GM10248 (cell line): ENCODE measurements around the gene GSPT1.
A peak's percentile ranks its signal among the peaks of the same experiment; 100 is the strongest.

Experiments used
- CTCF ChIA-PET: fragments of 300-600 bp; sonication (Branson Sonifier 250); formaldehyde crosslinking; extraction: SDS; loops from one replicate; lab custom pipeline; 2021; ENCODE audit warnings: antibody characterized with exemption; lab: Yijun Ruan, JAX
- POLR2A ChIA-PET: fragments of 350-650 bp; sonication (Branson Sonifier 250); formaldehyde crosslinking; extraction: SDS; loops from one replicate; lab custom pipeline; 2020; ENCODE audit warnings: antibody characterized with exemption; lab: Yijun Ruan, JAX
- DNase-seq: peaks from one replicate; pipeline ENCODE4 v3.0.0; 2012; ENCODE audit errors: extremely low spot score
- TF ChIP-seq, protein P1 (sequence below): IDR thresholded peaks from 2 replicates; pipeline ENCODE4 v1.5.1; 2012; ENCODE audit warnings: mild to moderate bottlenecking, low read depth; ENCODE audit errors: extremely low read depth, missing control alignments, control extremely low read depth

Gene GSPT1

GRCh38 chr16:11916524-11917285 lies 949 bp upstream of the GSPT1 start:
- TF ChIP-seq, protein P1, sequence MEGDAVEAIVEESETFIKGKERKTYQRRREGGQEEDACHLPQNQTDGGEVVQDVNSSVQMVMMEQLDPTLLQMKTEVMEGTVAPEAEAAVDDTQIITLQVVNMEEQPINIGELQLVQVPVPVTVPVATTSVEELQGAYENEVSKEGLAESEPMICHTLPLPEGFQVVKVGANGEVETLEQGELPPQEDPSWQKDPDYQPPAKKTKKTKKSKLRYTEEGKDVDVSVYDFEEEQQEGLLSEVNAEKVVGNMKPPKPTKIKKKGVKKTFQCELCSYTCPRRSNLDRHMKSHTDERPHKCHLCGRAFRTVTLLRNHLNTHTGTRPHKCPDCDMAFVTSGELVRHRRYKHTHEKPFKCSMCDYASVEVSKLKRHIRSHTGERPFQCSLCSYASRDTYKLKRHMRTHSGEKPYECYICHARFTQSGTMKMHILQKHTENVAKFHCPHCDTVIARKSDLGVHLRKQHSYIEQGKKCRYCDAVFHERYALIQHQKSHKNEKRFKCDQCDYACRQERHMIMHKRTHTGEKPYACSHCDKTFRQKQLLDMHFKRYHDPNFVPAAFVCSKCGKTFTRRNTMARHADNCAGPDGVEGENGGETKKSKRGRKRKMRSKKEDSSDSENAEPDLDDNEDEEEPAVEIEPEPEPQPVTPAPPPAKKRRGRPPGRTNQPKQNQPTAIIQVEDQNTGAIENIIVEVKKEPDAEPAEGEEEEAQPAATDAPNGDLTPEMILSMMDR = no peak
- CTCF ChIA-PET = interaction anchor here (1.3 to 2.9 kb wide), 3 partner anchors 10 to 151 kb away, joined by 7 to 12 read pairs (median 10); no protein-coding TSS in a partner anchor
- POLR2A ChIA-PET = no interaction called here
- DNase-seq = no peak

- CTCF ChIA-PET = interaction anchor here (0.9 to 2.9 kb wide), 3 partner anchors 9 to 383 kb away, joined by 3 to 12 read pairs (median 10); no protein-coding TSS in a partner anchor
- DNase-seq = peak; percentile 66
- POLR2A ChIA-PET = interaction anchor here (0.9 kb wide), 1 partner anchor 8 kb away, joined by 3 read pairs; no protein-coding TSS in a partner anchor
- TF ChIP-seq, protein P1 = no peak
Measured at GRCh38 chr16:11915114-11915643, 577 bp downstream of the GSPT1 start.

DNA sequence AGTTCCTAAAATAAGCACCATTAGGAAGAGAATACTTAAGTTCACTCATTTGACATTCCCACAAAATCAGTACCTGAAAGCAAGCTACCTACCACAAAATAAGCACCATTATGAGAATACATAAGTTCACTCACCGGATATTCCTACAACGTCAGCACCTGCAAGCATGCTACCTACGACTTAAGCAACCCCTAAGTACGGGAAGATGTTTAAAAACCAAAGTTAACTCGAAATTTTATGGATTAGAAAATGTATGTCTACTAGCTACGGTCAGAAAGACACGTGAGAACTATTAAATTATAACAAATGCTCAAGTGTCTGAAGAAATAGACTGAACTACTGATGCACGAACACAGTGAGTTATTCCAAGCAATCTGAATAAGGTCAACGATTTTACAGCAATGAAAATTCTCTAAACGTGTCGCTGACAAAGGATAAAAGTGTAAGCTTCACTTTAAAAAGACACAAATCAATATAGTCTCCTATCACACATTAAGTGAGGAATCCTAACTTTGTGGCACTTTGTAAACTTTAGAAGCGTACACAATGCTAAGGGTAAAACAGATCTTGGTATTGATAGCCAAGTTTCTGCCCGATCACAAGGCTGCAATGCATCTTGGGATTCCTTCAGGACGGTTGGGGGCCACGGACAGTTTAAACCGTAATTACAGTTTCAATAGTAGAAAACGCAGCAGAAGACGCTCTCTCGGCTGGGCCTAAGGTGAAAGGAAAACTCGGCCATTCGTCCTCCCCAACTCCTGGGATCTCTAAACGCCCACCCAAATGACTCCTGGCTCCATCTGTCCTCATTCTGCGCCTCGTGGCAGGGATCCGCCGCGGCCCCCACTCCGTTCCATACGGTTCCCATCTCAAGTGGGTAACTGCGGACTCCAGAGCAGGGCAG lies 1.3 kb downstream of the GSPT1 start:
- TF ChIP-seq, protein P1 = no peak
- ChIA-PET POLR2A (no interaction called here), CTCF (interaction anchor here (1.0 to 1.7 kb wide), 3 partner anchors 34 to 518 kb away, joined by 3 to 5 read pairs (median 4); no protein-coding TSS in a partner anchor)
- no peak for DNase-seq

- ChIA-PET POLR2A (no interaction called here), CTCF (interaction anchor here (1.0 to 1.7 kb wide), 3 partner anchors 35 to 517 kb away, joined by 3 to 5 read pairs (median 4); no protein-coding TSS in a partner anchor)
- TF ChIP-seq, protein P1 = no peak
- no peak for DNase-seq
Measured at GRCh38 chr16:11913425-11914079, 2.2 kb downstream of the GSPT1 start.

DNA sequence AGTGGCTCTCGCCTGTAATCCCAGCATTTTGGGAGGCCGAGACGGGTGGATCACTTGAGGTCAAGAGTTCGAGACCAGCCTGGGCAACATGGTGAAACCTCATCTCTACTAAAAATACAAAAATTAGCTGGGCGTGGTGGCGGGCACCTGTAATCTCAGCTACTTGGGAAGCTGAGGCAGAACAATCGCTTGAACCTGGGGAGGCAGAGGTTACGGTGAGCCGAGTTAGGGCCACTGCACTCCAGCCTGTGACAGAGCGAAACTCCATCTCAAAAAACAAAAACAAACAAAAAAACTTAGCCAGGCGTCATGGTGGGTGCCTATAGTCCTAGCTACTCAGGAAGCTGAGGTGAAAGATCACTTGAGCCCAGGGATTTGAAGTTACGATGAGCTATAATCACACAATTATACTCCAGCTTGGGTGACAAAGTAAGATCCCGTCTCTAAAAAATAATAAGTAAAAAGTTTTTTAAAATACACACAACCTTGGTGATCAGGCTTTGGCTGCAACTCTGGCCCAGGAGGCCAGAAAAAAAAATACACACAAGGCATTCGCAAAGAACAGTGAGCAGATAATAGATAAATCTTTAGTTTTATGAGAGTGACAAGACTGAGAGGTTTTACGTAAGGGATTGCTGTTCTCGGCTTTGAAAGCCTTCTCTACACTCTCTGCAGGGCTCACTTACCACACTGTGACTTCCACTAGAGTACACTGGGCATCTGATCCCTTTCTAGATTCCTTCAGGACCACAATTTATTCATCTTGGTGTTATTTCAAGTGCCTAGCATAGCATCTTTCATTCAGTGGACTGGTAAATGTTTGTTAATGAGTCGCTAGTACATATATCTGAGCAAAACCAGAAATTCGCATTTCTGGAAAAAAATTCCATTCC lies 5.9 kb downstream of the GSPT1 start:
- DNase-seq = no peak
- CTCF ChIA-PET = no interaction called here
- POLR2A ChIA-PET = no interaction called here

More for the DNA sequence above, 5.9 kb downstream of the GSPT1 start:
- TF ChIP-seq, protein P1 = no peak
